DND-41 (cell line): ENCODE data around the gene RAP2B.

Experiments used
- EZH2 ChIP-seq: IDR thresholded peaks from 3 replicates; pipeline ENCODE4 v1.6.1; 2012; ENCODE audit warnings: borderline replicate concordance, low read depth, mild to moderate bottlenecking, moderate library complexity, low read length, inconsistent platforms; ENCODE audit not compliant: severe bottlenecking
- TF ChIP-seq, protein P1 (sequence below): IDR thresholded peaks from 2 replicates; pipeline ENCODE4 v1.5.1; 2012; ENCODE audit warnings: borderline replicate concordance, low read length, moderate library complexity, mild to moderate bottlenecking; ENCODE audit not compliant: poor library complexity, severe bottlenecking; ENCODE audit errors: extremely low read depth

- TF ChIP-seq, protein P1, sequence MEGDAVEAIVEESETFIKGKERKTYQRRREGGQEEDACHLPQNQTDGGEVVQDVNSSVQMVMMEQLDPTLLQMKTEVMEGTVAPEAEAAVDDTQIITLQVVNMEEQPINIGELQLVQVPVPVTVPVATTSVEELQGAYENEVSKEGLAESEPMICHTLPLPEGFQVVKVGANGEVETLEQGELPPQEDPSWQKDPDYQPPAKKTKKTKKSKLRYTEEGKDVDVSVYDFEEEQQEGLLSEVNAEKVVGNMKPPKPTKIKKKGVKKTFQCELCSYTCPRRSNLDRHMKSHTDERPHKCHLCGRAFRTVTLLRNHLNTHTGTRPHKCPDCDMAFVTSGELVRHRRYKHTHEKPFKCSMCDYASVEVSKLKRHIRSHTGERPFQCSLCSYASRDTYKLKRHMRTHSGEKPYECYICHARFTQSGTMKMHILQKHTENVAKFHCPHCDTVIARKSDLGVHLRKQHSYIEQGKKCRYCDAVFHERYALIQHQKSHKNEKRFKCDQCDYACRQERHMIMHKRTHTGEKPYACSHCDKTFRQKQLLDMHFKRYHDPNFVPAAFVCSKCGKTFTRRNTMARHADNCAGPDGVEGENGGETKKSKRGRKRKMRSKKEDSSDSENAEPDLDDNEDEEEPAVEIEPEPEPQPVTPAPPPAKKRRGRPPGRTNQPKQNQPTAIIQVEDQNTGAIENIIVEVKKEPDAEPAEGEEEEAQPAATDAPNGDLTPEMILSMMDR: no peak
- no peak for TF ChIP-seq EZH2
These were observed 9.2 kb downstream of the RAP2B start for GRCh38 chr3:153171256-153171655.
